Lung (tissue), 12 donors: Measurements from ENCODE around the gene SLC5A9. TPM values are rescaled to one million over a fixed set of nuclear protein-coding genes. Genes with fewer than 3 reads are reported as not detected.

Source experiments
- ATAC-seq: fragments of 200-7000 bp; cut with Tn5 transposase; one replicate; pipeline ENCODE4 v1.9.1; 2020; ENCODE audit warnings: moderate number of reproducible peaks; ENCODE audit not compliant: insufficient read depth, low FRiP score
- DNase-seq, 3 donors: peaks; one replicate each; pipeline ENCODE4 v3.0.0-alpha.2; 2013 to 2017
- H3K27ac ChIP-seq, 2 donors: one replicate each; pipeline ENCODE4 v1.5.1; 2013; ENCODE audit warnings: mild to moderate bottlenecking in 2 of 2, moderate library complexity in 2 of 2, control low read depth in 1 of 2, inconsistent platforms in 1 of 2, low read depth in 1 of 2, low read length in 1 of 2
- H3K27me3 ChIP-seq, 3 donors: one replicate each; pipeline ENCODE4 v1.5.1; 2013; ENCODE audit warnings: low read length in 2 of 3; ENCODE audit not compliant: control insufficient read depth in 3 of 3, insufficient read depth in 3 of 3
- H3K36me3 ChIP-seq, 4 donors: one replicate each; pipeline ENCODE4 v1.5.1; 2013; ENCODE audit warnings: low read length in 4 of 4, mild to moderate bottlenecking in 1 of 4, moderate library complexity in 1 of 4; ENCODE audit not compliant: control insufficient read depth in 4 of 4, insufficient read depth in 4 of 4
- H3K4me1 ChIP-seq, 5 donors: one replicate each; pipeline ENCODE4 v1.5.1; 2013; ENCODE audit warnings: low read length in 5 of 5, mild to moderate bottlenecking in 2 of 5, moderate library complexity in 1 of 5; ENCODE audit not compliant: control insufficient read depth in 5 of 5, insufficient read depth in 5 of 5
- H3K4me3 ChIP-seq: one replicate; pipeline ENCODE4 v1.5.1; 2013; ENCODE audit warnings: mild to moderate bottlenecking, control low read depth, moderate library complexity
- H3K9ac ChIP-seq, 2 donors: one replicate each; pipeline ENCODE4 v1.5.1; 2013; ENCODE audit warnings: low read length in 2 of 2, control low read depth in 1 of 2; ENCODE audit not compliant: insufficient read depth in 1 of 2
- H3K9me3 ChIP-seq, 4 donors: one replicate each; pipeline ENCODE4 v1.5.1; 2013; ENCODE audit warnings: low read length in 3 of 4, mild to moderate bottlenecking in 1 of 4, moderate library complexity in 1 of 4; ENCODE audit not compliant: control insufficient read depth in 4 of 4, insufficient read depth in 3 of 4
- WGBS, 2 donors: extraction: QIAGEN DNeasy Blood & Tissue Kit; methylation state at CpG; one replicate each; pipeline ENCODE4 v1.1.7; 2013; 5-methylcytosine and 5-hydroxymethylcytosine counted together
- polyA plus RNA-seq, 2 donors: library from polyadenylated mRNA; stranded (reverse); fragments of 200-250 nt; gene quantifications; one replicate each; pipeline ENCODE4 v1.2.1, GENCODE V29; 2013
- total RNA-seq, 2 donors: library from RNA; depleted of rRNA in 1 of 2; stranded (reverse); fragments of >200 nt in 1 of 2; gene quantifications; one replicate each; pipeline ENCODE4 v1.2.1, GENCODE V29; 2014 to 2021
- TF ChIP-seq, protein P1 (sequence below): IDR thresholded peaks from 2 replicates; pipeline ENCODE4 v1.5.1; 2012; ENCODE audit warnings: mild to moderate bottlenecking; ENCODE audit errors: control extremely low read depth, extremely low read depth
- donor health status: control.
- donor health status: control.
- donor health status: Bipolar disorder and iron deficiency.
- donor health status: healthy.
- donor health status: DM: yes; HTN: yes; CAD: no.

The SLC5A9 gene
- total and polyA plus RNA-seq, 4 donors: 1.4 to 20.3 (median 3.0) TPM

DNA sequence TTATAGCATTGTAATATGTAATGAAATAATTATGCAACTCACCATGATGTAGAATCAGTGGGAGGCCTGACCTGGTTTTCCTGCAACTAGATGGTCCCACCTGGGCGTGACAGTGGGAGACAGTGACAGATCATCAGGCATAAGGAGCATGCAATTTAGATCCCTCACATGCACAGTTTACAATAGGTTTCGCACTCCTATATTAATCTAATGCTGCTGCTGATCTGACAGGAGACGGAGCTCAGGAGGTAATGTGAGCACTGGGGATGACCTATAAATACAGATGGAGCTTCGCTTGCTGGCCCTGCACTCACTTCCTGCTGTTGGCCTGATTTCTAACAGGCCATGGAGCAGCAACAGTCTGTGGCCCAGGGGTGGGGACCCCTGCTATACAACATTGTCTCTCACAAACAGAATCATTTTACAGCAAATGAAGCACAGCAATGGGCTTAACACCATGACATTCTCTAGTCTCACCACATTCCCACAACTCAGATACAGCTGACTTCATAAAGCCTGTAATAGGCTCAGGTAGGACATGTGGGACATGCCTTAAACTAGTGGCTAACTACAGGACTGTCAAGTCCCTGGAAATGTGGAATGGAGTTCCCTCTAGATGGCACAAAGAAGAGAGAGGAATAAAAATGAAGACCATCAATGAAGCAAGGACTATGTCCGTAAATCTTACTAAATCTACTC is 40.7 kb upstream of the SLC5A9 start:
- Histone ChIP-seq H3K36me3 (no peaks in the 10 kb centered on the region), H3K4me3 (no peak overlapping the region), H3K27ac (no peak overlapping the region), H3K9ac (no peak overlapping the region), H3K27me3 (peaks cover 0 to 7% (median 0%) of the 10 kb centered on the region in 3 donors), H3K4me1 (no peaks in the 10 kb centered on the region), H3K9me3 (no peaks in the 10 kb centered on the region)
- DNase-seq: no peak
- TF ChIP-seq, protein P1, sequence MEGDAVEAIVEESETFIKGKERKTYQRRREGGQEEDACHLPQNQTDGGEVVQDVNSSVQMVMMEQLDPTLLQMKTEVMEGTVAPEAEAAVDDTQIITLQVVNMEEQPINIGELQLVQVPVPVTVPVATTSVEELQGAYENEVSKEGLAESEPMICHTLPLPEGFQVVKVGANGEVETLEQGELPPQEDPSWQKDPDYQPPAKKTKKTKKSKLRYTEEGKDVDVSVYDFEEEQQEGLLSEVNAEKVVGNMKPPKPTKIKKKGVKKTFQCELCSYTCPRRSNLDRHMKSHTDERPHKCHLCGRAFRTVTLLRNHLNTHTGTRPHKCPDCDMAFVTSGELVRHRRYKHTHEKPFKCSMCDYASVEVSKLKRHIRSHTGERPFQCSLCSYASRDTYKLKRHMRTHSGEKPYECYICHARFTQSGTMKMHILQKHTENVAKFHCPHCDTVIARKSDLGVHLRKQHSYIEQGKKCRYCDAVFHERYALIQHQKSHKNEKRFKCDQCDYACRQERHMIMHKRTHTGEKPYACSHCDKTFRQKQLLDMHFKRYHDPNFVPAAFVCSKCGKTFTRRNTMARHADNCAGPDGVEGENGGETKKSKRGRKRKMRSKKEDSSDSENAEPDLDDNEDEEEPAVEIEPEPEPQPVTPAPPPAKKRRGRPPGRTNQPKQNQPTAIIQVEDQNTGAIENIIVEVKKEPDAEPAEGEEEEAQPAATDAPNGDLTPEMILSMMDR: no peak
- no peak for ATAC-seq
- WGBS, 2 donors: 88 to 91% methylated on average over 5 of the region's 5 CpGs

DNA sequence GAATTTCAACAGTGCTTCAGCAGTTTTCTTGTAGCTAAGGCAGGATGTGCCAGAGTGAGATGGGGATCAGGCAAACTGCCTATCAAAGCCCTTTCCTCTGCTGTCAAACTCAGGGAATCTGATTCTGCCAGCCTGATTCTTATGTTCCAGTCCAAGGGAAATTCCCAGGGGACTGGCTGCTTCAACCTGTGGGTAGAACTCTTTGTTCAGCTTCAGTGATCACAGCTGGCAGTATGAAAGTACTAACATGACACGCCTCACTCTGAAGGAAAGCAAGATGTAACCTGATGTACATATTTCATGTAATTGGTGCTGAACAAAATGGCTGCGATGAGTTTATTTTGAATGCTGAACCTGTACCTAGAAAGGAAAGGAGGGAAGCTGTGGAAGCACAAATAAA is 40.1 kb upstream of the SLC5A9 start:
- H3K4me1 ChIP-seq: no peaks in the 10 kb centered on the region
- peaks cover 0 to 7% (median 0%) of the 10 kb centered on the region in 3 donors for H3K27me3 ChIP-seq
- H3K9me3 ChIP-seq: peaks cover 0 to 3% (median under 1%) of the 10 kb centered on the region in 4 donors
- no peak overlapping the region for H3K4me3 ChIP-seq
- no peak for ATAC-seq
- TF ChIP-seq, protein P1: no peak
- no peak overlapping the region for H3K27ac ChIP-seq
- no peak overlapping the region for H3K9ac ChIP-seq
- no peaks in the 10 kb centered on the region for H3K36me3 ChIP-seq
- no peak for DNase-seq
- WGBS, 2 donors: 94 to 96% methylated on average over 2 of the region's 2 CpGs

GRCh38 chr1:48186306-48186839 is 36.1 kb upstream of the SLC5A9 start:
- H3K9me3 ChIP-seq: peaks cover 0 to 14% (median 5%) of the 10 kb centered on the region in 4 donors
- no peak overlapping the region for H3K9ac ChIP-seq
- no peak for DNase-seq
- no peak overlapping the region for H3K27ac ChIP-seq
- H3K27me3 ChIP-seq: peaks cover 0 to 3% (median 0%) of the 10 kb centered on the region in 3 donors
- H3K4me1 ChIP-seq: no peaks in the 10 kb centered on the region
- TF ChIP-seq, protein P1: no peak
- H3K4me3 ChIP-seq: no peak overlapping the region
- 39 to 53% methylated on average over 3 of the region's 3 CpGs for WGBS, 2 donors
- no peak for ATAC-seq
- H3K36me3 ChIP-seq: no peaks in the 10 kb centered on the region
